GM18505 (cell line): ENCODE data around the gene NLK.
"Not testable (repeated sequence)": the region's sequence is repeated elsewhere in the genome, so short reads cannot be mapped to it uniquely, and the experiment has no call there.

Experiments
- ATAC-seq: cut with Tn5 transposase; IDR thresholded peaks from one replicate; pipeline ENCODE4 v1.9.1; 2021; ENCODE audit not compliant: unreplicated experiment
- POLR2A ChIP-seq: IDR thresholded peaks from 4 replicates; pipeline ENCODE4 v1.6.1; 2011; ENCODE audit warnings: borderline replicate concordance; ENCODE audit not compliant: insufficient read depth, insufficient read length; ENCODE audit errors: extremely low read depth

NLK gene

DNA sequence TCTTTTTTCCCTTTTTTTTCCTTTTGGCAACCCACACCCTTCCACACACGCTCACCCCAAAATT is at the start of gene NLK:
Gene NLK, plus strand, starts transcription at position 21 of the 64 bp plus-strand sequence. CDS start 197 bp downstream, outside the sequence.
- no peak for ATAC-seq
- TF ChIP-seq POLR2A, result no peak

DNA sequence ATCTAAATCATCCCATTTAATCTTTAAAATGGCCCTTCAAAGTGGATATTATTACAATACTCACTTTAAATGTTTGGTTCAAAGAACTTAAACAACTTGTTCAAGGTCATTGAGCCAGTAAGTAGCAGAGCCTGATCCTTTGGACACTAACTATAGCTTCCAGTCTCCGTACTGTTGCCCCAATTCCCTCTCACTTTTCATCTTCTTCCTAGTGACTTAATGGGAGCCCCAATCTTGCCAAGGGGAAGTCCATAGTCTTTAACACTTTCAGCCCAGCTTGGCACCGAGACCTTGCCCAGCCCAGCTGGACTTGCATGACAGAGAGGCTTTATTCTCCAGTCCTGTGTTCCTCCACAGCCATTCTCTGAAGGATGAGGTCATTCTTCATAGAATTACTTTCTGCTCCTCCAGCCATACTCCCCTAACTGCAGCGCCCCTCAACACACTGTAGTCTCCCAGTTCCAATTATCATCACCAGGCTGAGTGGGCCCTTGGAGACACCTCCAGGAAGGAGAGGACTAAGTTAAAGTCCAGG is 49.2 kb upstream of the NLK start:
- no peak for ATAC-seq
- TF ChIP-seq POLR2A, result no peak

DNA sequence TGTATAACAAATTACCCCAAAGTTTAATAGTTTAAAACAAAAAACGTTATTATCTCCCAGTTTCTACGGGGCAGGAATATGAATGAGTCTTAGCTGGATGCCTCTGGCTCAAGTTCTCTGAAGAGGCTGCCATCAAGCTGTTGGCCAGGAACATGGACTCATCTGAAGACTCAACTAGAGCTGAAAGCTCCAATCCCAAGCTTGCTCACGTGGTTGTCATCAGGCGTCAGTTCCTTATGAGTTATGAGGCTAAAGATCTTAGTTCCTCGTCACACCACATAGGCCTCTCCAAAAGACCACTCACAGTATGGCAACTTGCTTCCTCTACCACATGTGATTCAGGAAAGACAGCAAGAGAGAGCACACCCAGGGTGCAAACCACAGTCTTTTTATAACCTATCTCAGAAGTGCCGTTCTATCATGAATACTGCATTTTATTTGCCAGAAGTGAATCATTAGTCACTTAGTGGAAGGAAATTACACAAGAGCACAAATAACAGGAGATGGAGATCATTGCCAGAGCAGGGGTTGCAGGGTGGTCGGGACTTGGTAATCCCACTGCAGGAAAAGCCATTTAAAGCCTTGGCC is 48.7 kb upstream of the NLK start:
- no peak for ATAC-seq
- TF ChIP-seq POLR2A, result no peak

DNA sequence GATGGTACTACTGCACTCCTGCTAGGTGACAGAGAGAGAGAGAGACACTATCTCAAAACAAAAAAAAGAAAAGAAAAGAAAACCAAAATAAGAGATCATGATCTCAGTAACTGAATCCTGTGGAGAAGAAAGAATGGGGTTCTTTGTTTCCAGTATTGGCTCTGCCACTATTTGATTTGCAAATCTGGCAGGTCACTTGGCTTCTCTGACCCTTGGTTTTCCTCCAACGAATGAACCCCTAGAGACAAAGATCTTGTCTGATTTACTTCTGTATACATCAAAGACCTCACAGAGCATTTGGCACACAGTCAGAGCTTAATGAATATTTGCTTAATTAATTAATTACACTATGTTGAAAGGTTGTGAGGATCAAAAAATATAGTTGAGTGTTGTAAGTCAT is 47.9 kb upstream of the NLK start:
- no peak for TF ChIP-seq POLR2A
- no peak for ATAC-seq

DNA sequence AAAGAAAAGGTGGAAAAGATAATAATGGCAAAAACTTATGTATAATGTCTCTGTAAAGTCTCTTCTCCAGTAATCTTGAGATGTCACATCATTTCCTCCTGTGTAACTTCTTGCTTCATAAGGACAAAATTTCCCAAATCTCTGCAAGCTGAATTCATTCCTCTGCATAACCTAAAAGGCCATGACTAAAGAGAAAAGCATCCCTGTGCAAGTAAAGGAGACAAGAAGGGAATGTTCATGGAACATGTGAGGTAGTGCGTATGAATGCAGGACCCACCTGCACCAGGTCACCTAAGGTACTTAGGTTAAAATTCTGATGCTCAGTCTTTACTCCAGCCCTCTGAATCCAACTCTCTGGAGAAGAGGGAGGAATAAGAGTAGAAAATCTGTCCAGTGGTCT is 46.9 kb upstream of the NLK start:
- no peak for TF ChIP-seq POLR2A
- ATAC-seq, result no peak

DNA sequence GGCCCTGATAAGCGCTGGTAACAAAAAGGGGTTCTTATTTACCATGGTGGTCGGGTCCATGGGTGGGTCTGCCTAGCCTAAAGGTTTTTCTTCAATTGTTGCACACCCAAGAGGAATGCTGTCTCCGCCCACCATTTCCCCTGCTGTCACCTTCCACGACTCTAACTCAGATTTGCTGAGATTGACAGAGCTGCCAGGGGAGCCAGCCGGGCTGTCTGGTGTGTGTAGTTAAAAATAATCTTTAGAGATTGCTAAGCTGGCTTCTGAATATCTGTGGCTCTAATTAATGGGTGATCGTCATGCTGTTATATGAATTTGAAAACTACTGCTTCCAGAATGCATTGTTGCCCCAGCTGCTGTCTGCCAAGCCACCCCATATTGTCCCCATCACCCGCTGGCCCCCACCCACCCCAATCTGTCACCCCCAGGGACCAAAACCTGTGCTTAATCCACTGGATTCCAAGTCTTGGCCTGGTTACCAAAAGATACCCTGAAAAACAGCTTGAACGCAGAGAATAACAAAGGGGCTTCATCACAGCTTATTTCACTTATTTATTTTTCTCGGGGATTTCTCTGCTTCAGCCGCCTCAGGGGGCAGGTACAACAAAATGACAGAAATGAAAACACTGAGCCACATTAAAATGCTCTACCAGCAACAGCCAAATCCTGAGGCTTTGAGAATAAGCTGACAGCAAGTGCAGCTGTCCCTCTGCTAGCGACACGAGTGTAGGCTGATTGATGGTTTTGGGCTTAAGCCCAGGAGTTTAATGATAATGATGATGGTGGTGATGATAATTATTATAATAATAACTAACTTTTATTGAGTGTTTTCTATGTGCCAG is 46.1 kb upstream of the NLK start:
- no peak for TF ChIP-seq POLR2A
- no peak for ATAC-seq

DNA sequence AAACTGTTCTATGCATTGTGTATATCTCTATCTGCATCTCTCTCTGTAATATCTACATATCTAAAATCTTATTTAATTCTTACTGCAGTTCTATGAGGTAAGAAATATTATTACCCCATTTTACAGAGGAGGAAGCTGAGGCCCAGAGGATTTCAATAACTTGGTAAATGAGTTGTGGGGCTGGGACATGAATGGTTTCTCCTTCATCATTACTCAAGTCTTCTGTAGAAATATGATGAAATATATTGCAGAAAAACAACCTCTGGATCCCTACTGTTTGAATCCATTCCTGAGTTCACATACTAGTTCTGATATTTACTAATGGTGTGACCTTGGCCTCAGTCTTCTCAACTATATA is 45.5 kb upstream of the NLK start:
- ATAC-seq, result no peak
- no peak for TF ChIP-seq POLR2A

DNA sequence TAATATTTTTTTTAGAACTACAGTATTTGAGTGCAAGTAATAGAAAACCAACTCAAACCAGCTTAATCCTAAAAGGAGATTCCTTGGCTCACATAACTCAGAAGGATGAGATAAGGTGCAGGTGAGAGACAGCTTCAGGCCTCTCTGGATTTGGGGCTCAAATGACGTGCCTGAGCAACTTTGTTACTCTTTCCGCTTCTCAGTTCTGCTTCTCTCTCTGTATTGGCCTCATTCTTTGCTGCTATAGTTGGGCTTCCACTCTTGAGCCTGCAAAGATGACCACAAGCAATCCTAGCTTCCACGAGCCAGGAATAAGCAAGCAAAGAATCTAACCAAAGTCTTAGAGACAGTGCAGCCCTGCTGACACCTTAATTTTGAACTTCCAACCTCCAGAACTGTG is 45.0 kb upstream of the NLK start:
- ATAC-seq, result no peak
- TF ChIP-seq POLR2A, result no peak

DNA sequence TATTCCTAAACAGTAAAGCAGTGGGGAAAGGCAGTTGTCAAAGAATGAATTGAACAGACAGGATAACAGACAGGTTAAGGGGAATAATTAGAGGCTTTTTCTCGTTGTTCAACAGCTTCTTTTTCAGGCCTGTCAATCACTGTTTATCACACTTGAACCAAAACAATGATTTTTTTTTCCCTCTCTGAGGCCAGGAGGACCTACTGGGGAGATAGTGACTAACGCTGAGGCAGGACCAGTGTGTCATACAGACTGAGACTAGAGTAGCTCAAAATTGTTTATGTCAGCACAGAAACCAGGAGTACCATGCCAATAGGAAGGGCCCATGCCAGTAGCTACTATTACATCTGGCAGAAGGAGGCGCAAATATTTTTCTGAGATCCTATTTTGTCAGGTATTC is 41.3 kb upstream of the NLK start:
- TF ChIP-seq POLR2A, result no peak
- ATAC-seq, result no peak

DNA sequence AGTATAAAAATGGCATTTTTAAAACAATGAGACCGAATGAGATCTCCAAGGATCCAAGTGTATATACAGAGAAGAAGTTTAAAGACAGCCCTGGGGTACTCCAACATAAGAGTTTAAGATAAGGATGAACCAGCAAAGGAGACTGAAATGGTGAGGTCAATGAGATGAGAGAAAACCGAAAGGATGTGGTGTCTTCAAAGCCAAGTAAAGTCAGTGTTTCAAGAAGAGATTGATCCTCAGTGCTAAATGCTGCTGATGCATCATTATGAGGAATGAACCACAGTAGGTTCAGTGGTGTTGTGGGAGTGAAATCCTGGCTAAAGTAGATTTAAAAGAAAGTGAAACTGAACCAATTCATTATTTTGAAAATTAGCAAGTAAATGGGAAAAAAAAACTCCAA is 38.1 kb upstream of the NLK start:
- no peak for ATAC-seq
- TF ChIP-seq POLR2A, result no peak

DNA sequence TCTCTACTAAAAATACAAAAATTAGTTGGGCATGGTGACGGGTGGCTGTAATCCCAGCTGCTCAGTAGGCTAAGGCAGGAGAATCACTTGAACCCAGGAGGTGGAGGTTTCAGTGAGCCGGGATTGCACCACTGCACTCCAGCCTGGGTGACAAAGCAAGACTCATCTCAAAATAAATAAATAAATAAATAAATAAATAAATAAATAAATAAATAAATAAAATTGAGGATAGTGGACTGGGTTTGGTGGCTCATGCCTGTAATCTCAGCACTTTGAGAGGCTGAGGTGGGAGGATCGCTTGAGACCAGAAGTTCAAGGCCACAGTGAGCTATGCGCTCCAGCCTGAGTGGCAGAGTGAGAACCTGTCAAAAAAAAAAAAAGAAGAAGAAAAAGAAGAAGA is 34.6 kb upstream of the NLK start:
- ATAC-seq, result not testable (repeated sequence)

DNA sequence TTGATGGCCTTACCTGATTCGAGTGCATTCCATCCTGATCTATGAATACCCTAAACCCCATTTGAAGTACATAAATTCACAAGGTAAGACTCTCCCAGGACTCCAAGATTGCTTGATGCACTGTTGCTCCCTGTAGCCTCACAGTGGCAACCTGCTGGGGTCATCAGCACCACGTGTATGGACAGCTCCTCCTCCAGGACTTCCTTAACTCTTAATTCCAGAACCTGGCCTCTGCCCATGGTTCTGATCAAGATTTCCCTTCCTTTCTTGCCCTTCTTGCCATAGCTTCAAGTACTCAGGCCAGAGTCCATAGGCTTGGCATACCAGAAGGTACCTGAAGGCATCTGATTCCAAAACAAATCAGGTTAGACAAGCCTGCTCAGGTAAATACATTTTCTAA is 34.0 kb upstream of the NLK start:
- TF ChIP-seq POLR2A, result no peak
- no peak for ATAC-seq

DNA sequence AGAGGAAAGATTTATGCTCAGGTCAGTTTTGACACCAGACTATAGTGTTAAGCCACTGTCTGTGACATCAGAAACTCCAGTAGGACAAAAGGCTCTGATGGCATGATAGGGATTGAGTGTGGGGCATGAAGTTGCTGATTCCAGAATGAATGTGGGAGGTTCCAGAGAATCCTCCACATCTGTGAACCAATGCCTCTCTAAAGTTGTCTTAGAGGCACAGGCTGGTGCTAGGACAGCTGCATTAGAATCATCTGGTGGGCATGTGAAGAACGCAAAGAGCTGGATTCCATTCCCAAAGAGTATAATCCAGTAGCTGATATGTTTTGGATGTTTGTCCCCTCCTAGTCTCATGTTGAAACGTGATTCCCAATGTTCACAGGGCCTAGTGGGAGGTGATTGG is 32.1 kb upstream of the NLK start:
- no peak for TF ChIP-seq POLR2A

DNA sequence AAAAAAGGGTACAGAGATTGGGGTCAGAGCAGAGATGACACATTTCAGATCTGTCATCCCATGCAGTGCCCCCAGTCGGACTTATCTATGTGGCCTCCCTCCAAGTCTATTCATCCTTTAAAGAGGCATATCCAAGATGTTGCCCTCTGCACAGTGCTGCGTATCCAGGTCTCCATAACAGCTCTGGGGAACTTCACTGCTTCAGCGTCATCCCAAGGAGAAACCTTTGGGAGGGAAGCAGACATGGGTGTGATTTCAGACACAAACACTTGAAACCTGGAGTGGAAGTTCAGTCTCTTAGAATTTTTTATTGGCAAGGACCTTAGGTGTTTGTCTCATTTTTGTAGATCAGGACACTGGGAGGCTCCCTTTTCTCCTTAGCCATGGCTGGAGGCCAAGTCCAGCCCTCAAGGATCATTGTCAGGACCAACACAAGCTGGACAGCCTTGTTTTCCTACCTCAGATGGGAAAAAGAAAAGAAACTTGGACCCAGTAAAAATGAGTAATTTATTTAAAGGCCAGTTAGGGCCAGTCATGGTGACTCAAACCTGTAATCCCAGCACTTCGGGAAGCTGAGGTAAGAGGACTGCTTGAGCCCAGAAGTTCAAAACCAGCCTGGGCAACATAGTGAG is 23.9 kb upstream of the NLK start:
- no peak for ATAC-seq
- TF ChIP-seq POLR2A, result no peak

More for the DNA sequence above, 32.1 kb upstream of the NLK start:
- ATAC-seq, result no peak
